Measurements from ENCODE around the gene RNPS1.

- no peak for TF ChIP-seq POLR2AphosphoS5 (IDR thresholded peaks at IDR 0.05; ENCODE audit: low read depth, low read length)
- no peak for TF ChIP-seq POLR2A (IDR thresholded peaks at IDR 0.05; ENCODE audit: low read depth, low read length)
- no peak for TF ChIP-seq TAF1 (IDR thresholded peaks at IDR 0.05; ENCODE audit: borderline replicate concordance, low read depth, low read length)
Observed at GRCh38 chr16:2292221-2292620, 24.3 kb upstream of the RNPS1 start.

Measured in GM12892 (cell line).